Measurements from ENCODE around the gene SASS6. TPM values are rescaled to one million over a fixed set of nuclear protein-coding genes. Genes with fewer than 3 reads are reported as not detected.

Gene SASS6
- total RNA-seq, 1 experiment from 2014 or later, result 8.7 TPM

GRCh38 chr1:100037656-100037926, 95.1 kb downstream of the SASS6 start:
- H3K4me3 ChIP-seq, result peak overlapping the region; percentile 90
- no peaks in the 10 kb centered on the region for H3K27me3 ChIP-seq (ENCODE audit: insufficient read depth, low read depth)
- peaks cover 19% of the 10 kb centered on the region for H4K20me1 ChIP-seq (ENCODE audit: insufficient read depth)
- H3K79me2 ChIP-seq (ENCODE audit: low read depth), result peaks cover 77% of the 10 kb centered on the region
- H3K9me2 ChIP-seq (ENCODE audit: insufficient read depth), result no peaks in the 10 kb centered on the region
- BruUV-seq (replicated peaks), result TSS peak; percentile 90
- TF ChIP-seq EZH2 (IDR thresholded peaks at IDR 0.05; ENCODE audit: low read depth) (no peak), CTCF (conservative IDR thresholded peaks at IDR 0.05) (no peak)
- H3K36me3 ChIP-seq (ENCODE audit: low read depth), result no peaks in the 10 kb centered on the region
- ChIA-PET POLR2A (ENCODE audit: unreplicated experiment) (interaction anchor here (0.5 to 0.6 kb wide), 3 partner anchors 11 to 224 kb away, joined by 3 to 15 read pairs (median 8); no protein-coding TSS in a partner anchor), CTCF (interaction anchor here (0.6 to 0.7 kb wide), 2 partner anchors 46 to 115 kb away, joined by 3 read pairs; no protein-coding TSS in a partner anchor)
- H2AFZ ChIP-seq, result peak overlapping the region; percentile 87
- peak overlapping the region; percentile 93 for H3K4me2 ChIP-seq
- DNase-seq, result no peak
- H3K4me1 ChIP-seq (replicated peaks; ENCODE audit: insufficient read depth), result peaks cover 33% of the 10 kb centered on the region
- H3F3A ChIP-seq (ENCODE audit: insufficient read depth, low read depth), result peaks cover 5% of the 10 kb centered on the region
- peak overlapping the region; percentile 84 for H3K27ac ChIP-seq
- no peaks in the 10 kb centered on the region for H3K9me3 ChIP-seq (ENCODE audit: insufficient read depth, low read depth)
- intact Hi-C loops (cut with micrococcal nuclease; ENCODE audit: unreplicated experiment), result loop anchor here (5.0 kb wide), 1 partner anchor 70 kb away; the partner anchor contains the start of gene SLC35A3

GRCh38 chr1:100036718-100037655, 95.7 kb downstream of the SASS6 start:
- CTCF ChIA-PET, result interaction anchor here (0.6 to 0.7 kb wide), 2 partner anchors 47 to 116 kb away, joined by 3 read pairs; no protein-coding TSS in a partner anchor
- POLR2A ChIA-PET (ENCODE audit: unreplicated experiment), result interaction anchor here (0.5 to 0.6 kb wide), 3 partner anchors 11 to 223 kb away, joined by 3 to 15 read pairs (median 8); no protein-coding TSS in a partner anchor

More at GRCh38 chr1:100036718-100037655, 95.7 kb downstream of the SASS6 start:
- TF ChIP-seq EZH2 (IDR thresholded peaks at IDR 0.05; ENCODE audit: low read depth) (no peak), CTCF (conservative IDR thresholded peaks at IDR 0.05) (no peak)
- H3K4me3 ChIP-seq, result peak overlapping the region; percentile 90
- intact Hi-C loops (cut with micrococcal nuclease; ENCODE audit: unreplicated experiment), result loop anchor here (5.0 kb wide), 1 partner anchor 70 kb away; the partner anchor contains the start of gene SLC35A3
- H3K9me2 ChIP-seq (ENCODE audit: insufficient read depth), result no peaks in the 10 kb centered on the region
- peak; percentile 24 to 86 for DNase-seq
- peaks cover 33% of the 10 kb centered on the region for H3K4me1 ChIP-seq (replicated peaks; ENCODE audit: insufficient read depth)
- peak overlapping the region; percentile 93 for H3K4me2 ChIP-seq
- H3K27ac ChIP-seq, result peak overlapping the region; percentile 84
- H2AFZ ChIP-seq, result peak overlapping the region; percentile 87
- no peaks in the 10 kb centered on the region for H3K36me3 ChIP-seq (ENCODE audit: low read depth)
- BruUV-seq (replicated peaks), result no TSS peak
- H3K79me2 ChIP-seq (ENCODE audit: low read depth), result peaks cover 71% of the 10 kb centered on the region
- peaks cover 5% of the 10 kb centered on the region for H3F3A ChIP-seq (ENCODE audit: insufficient read depth, low read depth)
- H4K20me1 ChIP-seq (ENCODE audit: insufficient read depth), result peaks cover 19% of the 10 kb centered on the region
- no peaks in the 10 kb centered on the region for H3K27me3 ChIP-seq (ENCODE audit: insufficient read depth, low read depth)
- H3K9me3 ChIP-seq (ENCODE audit: insufficient read depth, low read depth), result no peaks in the 10 kb centered on the region

Data from PC-9 (cell line).